ENCODE measurements around the gene KRTAP10-5.

DNA sequence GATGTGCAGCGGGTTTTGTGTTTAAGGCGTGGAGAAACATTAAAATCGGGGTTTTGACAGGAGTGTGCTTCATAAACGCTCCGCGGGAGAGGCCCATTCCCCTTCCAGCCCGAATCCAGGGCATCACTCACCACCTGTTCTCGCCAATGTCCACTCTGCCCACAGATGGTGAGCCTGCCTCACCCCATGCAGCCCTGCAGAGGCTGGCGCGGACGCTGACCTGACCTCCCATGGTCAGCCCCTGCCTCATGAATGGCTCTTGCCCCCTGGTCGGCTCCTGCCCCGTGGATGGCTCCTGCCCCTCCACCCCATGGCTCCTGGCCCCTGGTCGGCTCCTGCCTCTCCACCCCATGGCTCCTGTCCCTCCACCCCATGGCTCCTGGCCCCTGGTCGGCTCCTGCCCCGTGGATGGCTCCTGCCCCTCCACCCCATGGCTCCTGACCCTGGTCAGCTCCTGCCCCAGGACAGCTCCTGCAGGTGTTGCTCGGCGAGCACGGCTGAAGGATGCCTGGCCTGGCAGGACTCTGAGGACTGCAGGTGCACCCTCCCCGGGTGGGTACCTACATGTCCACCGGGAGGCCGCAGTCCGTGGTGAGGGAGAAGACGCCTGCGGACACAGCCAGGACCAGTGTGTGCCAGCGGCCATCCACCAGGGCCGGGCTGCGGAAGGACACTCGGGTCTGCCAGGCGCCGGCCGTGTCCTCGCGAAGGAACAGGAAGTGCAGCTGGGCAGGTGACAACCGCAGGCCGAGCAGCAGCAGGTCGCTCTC, 47.1 kb downstream of the KRTAP10-5 start:
- no peak for TF ChIP-seq TCF7L2 (IDR thresholded peaks at IDR 0.05; ENCODE audit: low read depth, low read length)
- TF ChIP-seq, protein P1, sequence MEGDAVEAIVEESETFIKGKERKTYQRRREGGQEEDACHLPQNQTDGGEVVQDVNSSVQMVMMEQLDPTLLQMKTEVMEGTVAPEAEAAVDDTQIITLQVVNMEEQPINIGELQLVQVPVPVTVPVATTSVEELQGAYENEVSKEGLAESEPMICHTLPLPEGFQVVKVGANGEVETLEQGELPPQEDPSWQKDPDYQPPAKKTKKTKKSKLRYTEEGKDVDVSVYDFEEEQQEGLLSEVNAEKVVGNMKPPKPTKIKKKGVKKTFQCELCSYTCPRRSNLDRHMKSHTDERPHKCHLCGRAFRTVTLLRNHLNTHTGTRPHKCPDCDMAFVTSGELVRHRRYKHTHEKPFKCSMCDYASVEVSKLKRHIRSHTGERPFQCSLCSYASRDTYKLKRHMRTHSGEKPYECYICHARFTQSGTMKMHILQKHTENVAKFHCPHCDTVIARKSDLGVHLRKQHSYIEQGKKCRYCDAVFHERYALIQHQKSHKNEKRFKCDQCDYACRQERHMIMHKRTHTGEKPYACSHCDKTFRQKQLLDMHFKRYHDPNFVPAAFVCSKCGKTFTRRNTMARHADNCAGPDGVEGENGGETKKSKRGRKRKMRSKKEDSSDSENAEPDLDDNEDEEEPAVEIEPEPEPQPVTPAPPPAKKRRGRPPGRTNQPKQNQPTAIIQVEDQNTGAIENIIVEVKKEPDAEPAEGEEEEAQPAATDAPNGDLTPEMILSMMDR (IDR thresholded peaks at IDR 0.05) = no peak
- no peak for TF ChIP-seq POLR2AphosphoS5 (IDR thresholded peaks at IDR 0.05; ENCODE audit: low read depth, low read length)
